Muscle of leg (tissue), 11 donors: ENCODE data around the gene ZFYVE28. TPM values are rescaled to one million over a fixed set of nuclear protein-coding genes. Genes with fewer than 3 reads are reported as not detected.

Experiments used
- DNase-seq: peaks from one replicate; pipeline ENCODE4 v3.0.0; 2013
- H3K27ac ChIP-seq: one replicate; pipeline ENCODE4 v1.5.1; 2013; ENCODE audit warnings: mild to moderate bottlenecking, low read length, control low read depth
- H3K27me3 ChIP-seq: one replicate; pipeline ENCODE4 v1.6.1; 2013; ENCODE audit warnings: low read length; ENCODE audit not compliant: control insufficient read depth, insufficient read depth
- H3K36me3 ChIP-seq: one replicate; pipeline ENCODE4 v1.6.1; 2013; ENCODE audit warnings: low read length; ENCODE audit not compliant: control insufficient read depth, insufficient read depth
- H3K4me1 ChIP-seq: one replicate; pipeline ENCODE4 v1.6.1; 2013; ENCODE audit warnings: low read length; ENCODE audit not compliant: control insufficient read depth, insufficient read depth
- H3K4me3 ChIP-seq: one replicate; pipeline ENCODE4 v1.5.1; 2013; ENCODE audit warnings: low read length, control low read depth
- H3K9me3 ChIP-seq: replicated peaks from 2 replicates; pipeline ENCODE4 v1.6.1; 2013; ENCODE audit warnings: low read depth, low read length; ENCODE audit not compliant: control insufficient read depth
- WGBS: methylation state at CpG from one replicate; pipeline ENCODE4 v1.1.5; 2013; ENCODE audit warnings: missing lambda C conversion rate; ENCODE audit not compliant: insufficient coverage; 5-methylcytosine and 5-hydroxymethylcytosine counted together
- polyA plus RNA-seq, 8 donors: library from polyadenylated mRNA; unstranded; fragments of 120-200 nt; gene quantifications; one replicate each; pipeline versions ENCODE4 v1.2.1 to v1.2.3, GENCODE V29; 2013; ENCODE audit warnings: inconsistent platforms in 1 of 8, low replicate concordance in 1 of 8; ENCODE audit not compliant: insufficient read length in 8 of 8, insufficient read depth in 1 of 8
- total RNA-seq: library from RNA; stranded (reverse); fragments of 120-200 nt; gene quantifications from one replicate; pipeline ENCODE4 v1.2.4, GENCODE V29; 2013

Gene ZFYVE28
- total and polyA plus RNA-seq, 9 donors: 0.94 to 3.1 (median 1.6) TPM

DNA sequence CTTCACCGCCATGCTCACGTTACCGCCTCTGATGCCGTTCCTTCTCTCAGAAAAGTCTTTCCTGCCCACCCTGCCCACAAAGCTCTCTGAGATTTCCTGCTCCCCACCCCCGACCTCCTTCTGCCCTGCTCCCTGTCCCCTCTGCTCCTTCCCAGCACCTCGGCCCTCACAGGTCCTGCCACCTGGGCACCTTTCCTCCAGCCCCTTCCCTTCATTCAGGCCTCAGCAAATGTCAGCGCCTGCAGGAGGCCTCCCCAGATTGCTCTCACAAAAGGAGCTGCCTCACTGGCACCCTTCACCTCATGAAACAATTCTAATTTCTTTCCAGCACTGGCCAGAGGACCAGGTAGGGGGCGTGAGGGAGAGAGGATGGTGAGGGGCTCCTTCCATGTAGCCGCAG is 122.9 kb downstream of the ZFYVE28 start:
- Histone ChIP-seq H3K4me3 (no peak overlapping the region), H3K36me3 (no peaks in the 10 kb centered on the region), H3K9me3 (no peaks in the 10 kb centered on the region), H3K27ac (no peak overlapping the region), H3K4me1 (peaks cover 31% of the 10 kb centered on the region), H3K27me3 (no peaks in the 10 kb centered on the region)
- 78% methylated on average over 8 of the region's 9 CpGs for WGBS
- DNase-seq: no peak

DNA sequence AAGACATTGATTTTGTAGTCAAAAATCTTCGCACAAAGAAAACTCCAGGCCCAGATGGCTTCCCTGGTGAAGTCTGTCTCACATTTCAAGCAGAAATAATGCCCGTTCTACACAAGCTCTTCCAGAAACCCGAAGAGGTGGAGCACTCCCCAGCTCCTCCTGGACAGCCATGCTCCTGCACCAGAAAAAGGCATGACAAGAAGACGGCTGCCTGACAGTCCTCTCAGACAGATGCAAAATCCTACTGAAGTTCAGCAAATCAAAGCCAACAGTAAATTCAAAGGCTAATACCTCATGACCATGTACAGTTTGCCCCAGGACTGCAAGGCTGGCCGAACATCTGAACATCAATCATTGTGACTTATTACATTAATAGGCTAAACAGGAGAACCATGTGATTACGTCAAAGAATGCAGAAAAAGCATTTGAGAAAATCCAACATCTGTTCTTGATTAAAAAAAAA is 125.8 kb downstream of the ZFYVE28 start:
- DNase-seq: peak; percentile 42
- no peaks in the 10 kb centered on the region for H3K36me3 ChIP-seq

GRCh38 chr4:2291705-2292645 is 126.5 kb downstream of the ZFYVE28 start:
- 61% methylated on average over 13 of the region's 20 CpGs for WGBS
- DNase-seq: no peak
- Histone ChIP-seq H3K27me3 (no peaks in the 10 kb centered on the region), H3K4me1 (peaks cover 40% of the 10 kb centered on the region), H3K36me3 (no peaks in the 10 kb centered on the region), H3K4me3 (no peak overlapping the region), H3K9me3 (no peaks in the 10 kb centered on the region), H3K27ac (peak overlapping the region; percentile 31)

More for the DNA sequence above, 125.8 kb downstream of the ZFYVE28 start:
- Histone ChIP-seq H3K9me3 (no peaks in the 10 kb centered on the region), H3K4me1 (peaks cover 33% of the 10 kb centered on the region), H3K4me3 (no peak overlapping the region), H3K27ac (peak overlapping the region; percentile 31), H3K27me3 (no peaks in the 10 kb centered on the region)
- 36% methylated on average over 3 of the region's 6 CpGs for WGBS

GRCh38 chr4:2290974-2291704 is 127.3 kb downstream of the ZFYVE28 start:
- Histone ChIP-seq H3K27me3 (no peaks in the 10 kb centered on the region), H3K4me3 (no peak overlapping the region), H3K27ac (no peak overlapping the region), H3K36me3 (no peaks in the 10 kb centered on the region), H3K4me1 (peaks cover 33% of the 10 kb centered on the region), H3K9me3 (no peaks in the 10 kb centered on the region)
- WGBS: 53% methylated on average over 17 of the region's 24 CpGs
- no peak for DNase-seq

DNA sequence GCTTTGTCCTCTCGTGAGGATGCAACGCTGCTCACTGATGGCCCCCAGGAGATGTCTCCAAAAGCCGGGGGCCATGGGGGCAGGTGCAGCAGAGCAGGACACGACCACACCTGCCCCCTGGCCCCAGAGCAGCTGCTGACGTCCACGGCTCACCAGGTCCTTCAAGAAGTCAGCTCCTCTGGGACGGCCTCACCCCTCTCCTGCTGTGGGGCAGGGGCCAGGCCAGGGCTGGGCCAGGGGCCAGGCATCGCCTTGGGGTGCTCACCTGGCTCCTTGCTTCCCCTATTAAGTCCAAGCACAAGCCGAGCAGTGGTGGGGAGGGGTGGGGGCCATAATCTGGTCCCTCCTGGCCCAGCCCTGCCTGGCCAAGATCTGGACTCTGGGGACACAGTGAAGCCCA is 128.0 kb downstream of the ZFYVE28 start:
- WGBS: 60% methylated on average over 7 of the region's 9 CpGs
- no peaks in the 10 kb centered on the region for H3K9me3 ChIP-seq
- H3K27me3 ChIP-seq: no peaks in the 10 kb centered on the region
- no peak for DNase-seq
- H3K4me3 ChIP-seq: no peak overlapping the region
- no peaks in the 10 kb centered on the region for H3K36me3 ChIP-seq
- no peak overlapping the region for H3K27ac ChIP-seq
- peaks cover 33% of the 10 kb centered on the region for H3K4me1 ChIP-seq

DNA sequence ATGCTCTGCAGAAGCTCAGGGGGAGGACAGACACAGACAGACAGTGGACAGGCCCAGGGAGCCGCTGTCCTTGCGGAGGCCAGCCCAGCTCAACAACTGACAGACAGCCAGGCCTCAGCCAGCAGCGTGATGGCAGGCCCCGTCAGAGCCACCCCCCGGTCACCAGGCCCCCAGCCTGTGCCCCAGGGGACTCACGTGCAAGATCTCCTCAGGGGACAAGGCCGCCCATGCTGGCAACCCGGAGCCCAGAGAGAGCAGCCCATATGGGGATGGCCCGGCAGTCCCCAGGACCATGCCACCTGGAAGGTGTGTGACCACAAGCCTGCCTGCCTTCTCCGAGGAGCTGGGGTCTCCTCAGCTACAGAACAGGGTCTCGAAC is 128.5 kb downstream of the ZFYVE28 start:
- H3K27ac ChIP-seq: no peak overlapping the region
- WGBS: 76% methylated on average over 10 of the region's 11 CpGs
- H3K27me3 ChIP-seq: no peaks in the 10 kb centered on the region
- peaks cover 33% of the 10 kb centered on the region for H3K4me1 ChIP-seq
- H3K36me3 ChIP-seq: no peaks in the 10 kb centered on the region
- no peak overlapping the region for H3K4me3 ChIP-seq
- H3K9me3 ChIP-seq: no peaks in the 10 kb centered on the region
- no peak for DNase-seq

DNA sequence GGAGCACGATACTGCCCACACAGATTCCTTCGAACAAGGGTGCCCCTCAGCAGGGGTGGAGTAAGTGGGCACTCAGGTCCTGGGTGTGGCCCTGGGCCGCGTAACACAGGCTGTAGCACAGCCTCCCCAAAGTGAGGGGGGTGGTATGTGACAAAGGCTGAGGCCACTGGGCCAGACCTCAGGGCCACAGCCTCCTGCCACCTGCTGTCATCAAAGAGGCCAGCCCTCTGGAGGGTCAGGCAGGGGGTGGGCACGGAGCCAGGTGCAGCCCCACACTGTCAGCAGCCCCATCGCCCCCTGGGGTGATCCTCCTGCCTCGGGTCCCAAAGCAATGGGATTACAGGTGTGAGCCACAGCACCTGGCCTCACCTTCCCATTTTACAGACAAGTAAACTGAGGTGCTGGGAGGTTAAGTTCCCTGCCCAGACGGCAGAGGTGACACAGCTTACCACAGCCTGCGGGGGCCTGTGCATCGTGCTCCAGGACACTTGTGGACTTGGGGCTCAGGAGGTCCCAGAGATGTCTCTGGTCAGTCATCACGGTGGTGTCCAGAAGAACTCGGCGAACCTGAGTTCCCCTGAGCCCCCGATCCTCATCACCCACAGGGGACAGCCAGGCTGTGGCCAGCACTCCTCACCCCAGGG is 129.0 kb downstream of the ZFYVE28 start:
- DNase-seq: no peak
- WGBS: 84% methylated on average over 11 of the region's 14 CpGs
- no peak overlapping the region for H3K27ac ChIP-seq

DNA sequence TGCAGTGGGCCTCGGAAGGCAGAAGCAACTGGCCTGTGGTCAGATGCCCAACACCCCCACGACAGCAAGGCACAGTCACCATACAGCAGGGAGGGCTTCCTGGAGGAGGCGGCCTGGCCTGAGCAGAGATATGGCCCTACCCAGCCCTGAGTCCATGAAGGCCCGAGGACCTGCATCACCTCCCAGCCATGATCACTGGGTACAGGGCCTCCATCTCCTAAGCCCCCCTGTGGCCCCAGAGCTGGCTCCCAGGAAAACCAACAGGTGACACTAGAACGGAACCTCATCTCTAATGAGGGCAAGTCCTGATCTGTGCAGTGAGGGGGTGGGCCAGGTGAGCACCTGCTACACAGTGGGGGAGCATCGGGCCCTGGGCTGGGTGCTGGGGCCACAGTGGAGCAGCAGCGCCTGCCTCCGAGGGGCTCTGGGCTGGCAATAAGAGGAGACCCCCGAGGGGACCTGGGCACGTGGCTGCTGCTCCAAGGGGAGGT is 130.3 kb downstream of the ZFYVE28 start:
- Histone ChIP-seq H3K27me3 (no peaks in the 10 kb centered on the region), H3K4me3 (no peak overlapping the region), H3K4me1 (peaks cover 33% of the 10 kb centered on the region), H3K9me3 (no peaks in the 10 kb centered on the region), H3K27ac (no peak overlapping the region), H3K36me3 (no peaks in the 10 kb centered on the region)
- no peak for DNase-seq
- 90% methylated on average over 8 of the region's 10 CpGs for WGBS

More for the DNA sequence above, 129.0 kb downstream of the ZFYVE28 start:
- Histone ChIP-seq H3K36me3 (no peaks in the 10 kb centered on the region), H3K4me1 (peaks cover 33% of the 10 kb centered on the region), H3K27me3 (no peaks in the 10 kb centered on the region), H3K4me3 (no peak overlapping the region), H3K9me3 (no peaks in the 10 kb centered on the region)

DNA sequence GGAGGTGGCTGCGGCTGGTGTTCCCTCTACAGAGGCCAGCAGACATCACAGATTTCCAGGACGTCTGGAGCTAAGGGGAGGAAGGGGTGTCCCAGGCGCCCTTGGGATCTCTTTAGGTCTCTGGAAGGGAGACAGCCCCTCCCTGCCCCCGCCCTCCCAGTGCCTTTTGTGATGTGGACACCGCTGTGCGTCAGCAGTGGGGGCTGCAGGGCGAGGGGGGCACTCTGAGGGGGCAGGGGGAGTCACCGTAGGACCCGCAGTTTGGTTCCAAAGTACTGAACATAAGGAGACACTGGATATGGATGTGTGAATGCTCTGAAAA is 130.9 kb downstream of the ZFYVE28 start:
- H3K27ac ChIP-seq: no peak overlapping the region
- WGBS: no CpG with 5 or more reads among the region's 9 CpGs
- no peak overlapping the region for H3K4me3 ChIP-seq
- peaks cover 32% of the 10 kb centered on the region for H3K4me1 ChIP-seq
- DNase-seq: no peak
- H3K36me3 ChIP-seq: no peaks in the 10 kb centered on the region
- H3K9me3 ChIP-seq: no peaks in the 10 kb centered on the region
- H3K27me3 ChIP-seq: no peaks in the 10 kb centered on the region
